GM12864 (cell line): ENCODE data around the gene NTN3.
A peak's percentile ranks its signal among the peaks of the same experiment; 100 is the strongest.

Source experiments
- DNase-seq: peaks from one replicate; pipeline ENCODE4 v3.0.0-alpha.2; 2011; ENCODE audit warnings: low read depth
- H3K4me3 ChIP-seq: 2 replicates; pipeline ENCODE4 v1.5.1; 2011; ENCODE audit warnings: mild to moderate bottlenecking, low read depth, low read length, control low read depth
- TF ChIP-seq, protein P1 (sequence below): IDR thresholded peaks from 2 replicates; pipeline ENCODE4 v1.5.1; 2011; ENCODE audit warnings: low read depth, mild to moderate bottlenecking, moderate library complexity, low read length, control low read depth, inconsistent platforms; ENCODE audit errors: missing control alignments

The NTN3 gene

GRCh38 chr16:2427526-2427925 lies 43.6 kb upstream of the NTN3 start:
- no peak overlapping the region for H3K4me3 ChIP-seq
- TF ChIP-seq, protein P1, sequence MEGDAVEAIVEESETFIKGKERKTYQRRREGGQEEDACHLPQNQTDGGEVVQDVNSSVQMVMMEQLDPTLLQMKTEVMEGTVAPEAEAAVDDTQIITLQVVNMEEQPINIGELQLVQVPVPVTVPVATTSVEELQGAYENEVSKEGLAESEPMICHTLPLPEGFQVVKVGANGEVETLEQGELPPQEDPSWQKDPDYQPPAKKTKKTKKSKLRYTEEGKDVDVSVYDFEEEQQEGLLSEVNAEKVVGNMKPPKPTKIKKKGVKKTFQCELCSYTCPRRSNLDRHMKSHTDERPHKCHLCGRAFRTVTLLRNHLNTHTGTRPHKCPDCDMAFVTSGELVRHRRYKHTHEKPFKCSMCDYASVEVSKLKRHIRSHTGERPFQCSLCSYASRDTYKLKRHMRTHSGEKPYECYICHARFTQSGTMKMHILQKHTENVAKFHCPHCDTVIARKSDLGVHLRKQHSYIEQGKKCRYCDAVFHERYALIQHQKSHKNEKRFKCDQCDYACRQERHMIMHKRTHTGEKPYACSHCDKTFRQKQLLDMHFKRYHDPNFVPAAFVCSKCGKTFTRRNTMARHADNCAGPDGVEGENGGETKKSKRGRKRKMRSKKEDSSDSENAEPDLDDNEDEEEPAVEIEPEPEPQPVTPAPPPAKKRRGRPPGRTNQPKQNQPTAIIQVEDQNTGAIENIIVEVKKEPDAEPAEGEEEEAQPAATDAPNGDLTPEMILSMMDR, result no peak
- DNase-seq, result no peak

DNA sequence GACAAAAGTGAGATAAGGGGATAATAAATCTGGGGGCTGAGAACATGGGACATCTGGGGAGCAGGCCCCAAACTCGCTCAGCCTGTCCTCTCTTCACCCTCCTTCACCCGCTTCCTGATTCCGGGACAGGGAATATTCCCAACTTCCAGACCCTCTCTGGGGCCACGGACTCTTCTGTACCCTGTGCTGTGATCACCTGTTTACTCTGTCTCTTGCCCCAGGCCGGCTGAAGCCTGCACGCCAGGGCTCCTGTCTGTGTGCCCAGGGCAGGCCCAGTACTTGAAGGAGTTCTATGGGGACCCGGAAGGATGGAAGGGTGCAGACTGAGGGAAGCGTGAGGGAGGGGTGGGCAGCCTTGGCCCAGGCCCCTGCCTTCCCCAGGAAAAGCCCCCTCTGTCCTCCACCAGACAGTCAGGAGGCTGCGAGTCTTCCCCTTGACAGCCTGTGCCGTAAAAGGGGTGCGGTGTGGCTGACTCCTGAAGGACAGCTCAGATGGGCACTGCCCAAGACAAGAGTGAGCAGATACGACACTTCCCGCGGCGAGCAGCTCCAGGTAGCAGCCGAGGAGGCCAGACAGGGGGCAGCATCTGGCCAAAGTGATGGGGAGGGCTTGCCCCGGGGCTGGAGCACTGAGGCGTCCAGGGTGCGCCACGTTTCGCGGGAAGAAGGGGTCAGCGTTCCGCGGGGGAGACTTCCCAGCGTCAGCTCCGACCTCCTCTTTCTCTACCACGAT lies 42.9 kb upstream of the NTN3 start:
- DNase-seq, result peak; percentile 5
- TF ChIP-seq, protein P1, result peak; percentile 30
- peak overlapping the region; percentile 71 for H3K4me3 ChIP-seq

DNA sequence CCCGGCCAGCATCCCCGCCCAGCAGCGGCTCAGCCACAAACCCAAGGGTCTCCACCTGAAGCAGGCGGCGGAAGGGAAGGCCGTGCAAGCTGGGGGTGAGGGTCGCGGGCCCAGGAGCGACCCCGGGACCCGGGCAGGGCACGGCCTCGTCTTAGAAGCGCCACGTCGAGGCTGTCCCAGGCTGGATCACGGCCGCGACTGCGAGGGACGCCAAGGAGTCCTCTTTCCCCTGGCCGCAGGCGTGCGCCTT lies 42.4 kb upstream of the NTN3 start:
- H3K4me3 ChIP-seq, result peak overlapping the region; percentile 71
- DNase-seq, result no peak
- TF ChIP-seq, protein P1, result no peak

GRCh38 chr16:2429034-2429770 lies 41.9 kb upstream of the NTN3 start, which contains the start of gene CCNF:
Gene CCNF, plus strand, starts transcription at chr16:2429447. Its CDS starts 35 bp downstream, at chr16:2429482.
- TF ChIP-seq, protein P1, result no peak
- H3K4me3 ChIP-seq, result peak within 1 kb of the TSS; percentile 82
- peak; percentile 75 for DNase-seq

GRCh38 chr16:2429771-2430663 lies 41.1 kb upstream of the NTN3 start:
- peak overlapping the region; percentile 82 for H3K4me3 ChIP-seq

DNA sequence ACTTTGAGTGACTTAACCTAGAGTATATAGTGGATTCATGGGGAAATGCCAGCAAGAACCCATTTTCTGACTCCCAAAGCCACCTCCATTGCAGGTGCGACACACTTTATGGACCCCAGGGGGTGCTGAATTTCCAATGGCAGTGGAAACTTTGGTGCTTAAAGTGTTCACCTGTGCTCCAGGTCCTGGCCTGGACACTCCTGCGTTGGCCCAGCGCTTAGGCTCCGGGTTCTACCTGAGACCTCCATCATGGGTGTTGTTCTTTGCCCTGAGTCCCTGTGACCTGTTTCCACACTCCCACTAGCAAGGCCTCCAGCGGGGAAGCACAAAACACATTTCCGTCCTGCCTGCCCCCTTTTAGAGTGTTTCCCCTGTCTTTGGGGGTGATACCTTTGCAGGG lies 38.8 kb upstream of the NTN3 start:
- TF ChIP-seq, protein P1, result no peak
- no peak for DNase-seq
- no peak overlapping the region for H3K4me3 ChIP-seq

More at GRCh38 chr16:2429771-2430663, 41.1 kb upstream of the NTN3 start:
- TF ChIP-seq, protein P1, result peak; percentile 45
- peak; percentile 22 for DNase-seq
